ENCODE data around the gene UBE2J1. TPM values are rescaled to one million over a fixed set of nuclear protein-coding genes. Genes with fewer than 3 reads are reported as not detected.
A peak's percentile ranks its signal among the peaks of the same experiment; 100 is the strongest.

UBE2J1 gene
- total RNA-seq, 8 experiments from 2014 or later = 17.6 to 45.2 (median 34.6) TPM

DNA sequence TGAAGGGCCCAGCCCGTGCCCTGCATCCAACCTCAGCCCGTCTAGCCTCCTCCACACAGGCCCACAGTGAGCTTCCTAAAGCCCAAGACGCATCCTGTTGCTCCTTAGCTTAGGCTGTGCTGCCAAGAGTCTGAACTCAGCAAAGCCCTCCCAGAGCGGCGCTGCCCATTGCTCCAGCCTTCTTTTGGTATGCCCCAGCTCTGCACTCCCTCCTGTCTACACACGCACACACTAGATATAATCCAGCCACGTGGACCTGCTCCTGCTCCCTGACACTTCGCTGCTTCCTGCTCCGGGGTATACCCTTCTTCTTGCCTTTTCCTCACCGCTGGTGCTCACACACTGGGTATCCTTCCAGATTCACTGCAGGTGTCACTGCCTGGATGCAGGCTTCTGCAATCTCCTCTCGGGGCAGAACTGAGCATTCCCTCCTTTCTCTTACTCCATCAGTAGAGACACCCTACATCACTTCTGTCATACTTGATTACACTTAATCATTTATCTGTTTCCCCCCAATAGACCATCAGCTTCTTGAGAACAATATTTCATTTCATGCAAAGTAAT is 61.2 kb downstream of the UBE2J1 start:
- no peaks in the 10 kb centered on the region for H3K4me1 ChIP-seq (replicated peaks in 1 of 2)
- in situ Hi-C loops (cut with MboI; ENCODE audit: low pct_unique_long_range_greater_than_20kb in 2 of 9, low sequenced_read_pairs in 9 of 9, unreplicated experiment in 9 of 9) = no loop called here
- no peak overlapping the region for H3K4me3 ChIP-seq
- no peak overlapping the region for H3K27ac ChIP-seq
- WGBS, 10 experiments = 54 to 84% (median 81%) methylated on average over 1 to 11 of the region's 11 CpGs; no CpG with 5 or more reads in 4 of the 10 experiments
- peak in 1 of 8 experiments; percentile 13 for ATAC-seq (replicated peaks in 6 of 8)

DNA sequence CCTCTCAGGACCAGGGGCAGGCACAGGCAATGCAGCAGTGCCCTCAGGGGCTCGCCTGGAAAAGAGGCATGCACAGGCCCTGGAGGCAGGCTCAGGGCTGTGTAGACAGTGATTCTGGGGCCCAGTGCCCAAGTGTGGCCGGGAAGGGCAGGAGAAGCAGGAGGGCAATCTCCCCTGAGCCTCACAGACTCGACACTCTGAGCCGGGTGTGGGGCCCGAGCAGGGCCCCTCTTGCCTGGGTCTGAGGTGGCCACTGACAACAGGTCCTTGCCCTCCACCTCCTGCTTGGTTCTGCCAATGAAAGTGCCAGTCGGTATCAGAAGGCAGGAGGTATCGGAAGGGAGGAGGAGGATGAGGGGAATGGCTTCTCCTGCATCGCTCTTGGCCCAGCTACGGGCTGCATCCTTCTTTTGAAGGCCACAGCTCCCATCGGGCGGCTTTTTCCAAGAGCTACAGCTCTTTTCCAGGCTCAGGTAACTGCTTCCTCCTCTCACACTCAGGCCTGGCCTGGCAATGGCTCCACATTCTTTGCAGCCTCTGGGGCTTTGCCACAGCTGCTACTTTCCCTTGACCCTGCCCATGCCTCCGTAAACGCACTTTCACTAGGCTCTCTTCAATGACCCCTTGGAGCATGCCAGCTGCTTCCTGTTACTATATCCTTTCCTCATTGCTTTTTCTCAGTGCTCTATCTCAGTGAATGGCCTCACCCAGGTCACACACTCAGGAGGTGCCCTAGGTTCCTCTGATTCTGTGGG is 61.9 kb downstream of the UBE2J1 start:
- ATAC-seq (replicated peaks in 6 of 8) = peak in 1 of 8 experiments; percentile 19
- in situ Hi-C loops (cut with MboI; ENCODE audit: low pct_unique_long_range_greater_than_20kb in 2 of 9, low sequenced_read_pairs in 9 of 9, unreplicated experiment in 9 of 9) = no loop called here
- Histone ChIP-seq H3K27ac (no peak overlapping the region), H3K4me1 (replicated peaks in 1 of 2) (no peaks in the 10 kb centered on the region), H3K4me3 (no peak overlapping the region)
- WGBS, 10 experiments = 47 to 100% (median 88%) methylated on average over 2 to 10 of the region's 13 CpGs; no CpG with 5 or more reads in 3 of the 10 experiments

DNA sequence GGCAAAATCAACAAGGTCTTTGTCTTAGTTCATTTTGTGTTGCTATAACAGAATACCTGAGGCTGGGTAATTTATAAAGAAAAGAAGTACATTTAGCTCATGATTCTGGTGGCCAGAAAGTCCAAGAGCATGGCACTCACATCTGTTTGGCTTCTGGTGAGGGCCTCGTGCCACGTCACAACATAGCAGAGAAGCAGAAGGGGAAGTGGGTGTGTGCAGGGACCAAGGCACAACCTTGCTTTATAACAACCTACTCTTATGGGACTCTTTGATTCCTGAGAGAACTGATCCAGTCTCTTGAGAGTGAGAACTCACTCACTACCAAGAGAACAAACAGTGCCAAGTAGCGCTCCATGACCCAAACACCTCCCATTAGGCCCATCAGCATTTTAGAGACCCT is 62.8 kb downstream of the UBE2J1 start:
- in situ Hi-C loops (cut with MboI; ENCODE audit: low pct_unique_long_range_greater_than_20kb in 2 of 9, low sequenced_read_pairs in 9 of 9, unreplicated experiment in 9 of 9) = no loop called here
- Histone ChIP-seq H3K27ac (no peak overlapping the region), H3K4me3 (no peak overlapping the region), H3K4me1 (replicated peaks in 1 of 2) (no peaks in the 10 kb centered on the region)
- no peak for ATAC-seq (replicated peaks in 6 of 8)
- 86 to 100% (median 97%) methylated on average over 1 to 2 of the region's 3 CpGs; no CpG with 5 or more reads in 6 of the 10 experiments for WGBS, 10 experiments

DNA sequence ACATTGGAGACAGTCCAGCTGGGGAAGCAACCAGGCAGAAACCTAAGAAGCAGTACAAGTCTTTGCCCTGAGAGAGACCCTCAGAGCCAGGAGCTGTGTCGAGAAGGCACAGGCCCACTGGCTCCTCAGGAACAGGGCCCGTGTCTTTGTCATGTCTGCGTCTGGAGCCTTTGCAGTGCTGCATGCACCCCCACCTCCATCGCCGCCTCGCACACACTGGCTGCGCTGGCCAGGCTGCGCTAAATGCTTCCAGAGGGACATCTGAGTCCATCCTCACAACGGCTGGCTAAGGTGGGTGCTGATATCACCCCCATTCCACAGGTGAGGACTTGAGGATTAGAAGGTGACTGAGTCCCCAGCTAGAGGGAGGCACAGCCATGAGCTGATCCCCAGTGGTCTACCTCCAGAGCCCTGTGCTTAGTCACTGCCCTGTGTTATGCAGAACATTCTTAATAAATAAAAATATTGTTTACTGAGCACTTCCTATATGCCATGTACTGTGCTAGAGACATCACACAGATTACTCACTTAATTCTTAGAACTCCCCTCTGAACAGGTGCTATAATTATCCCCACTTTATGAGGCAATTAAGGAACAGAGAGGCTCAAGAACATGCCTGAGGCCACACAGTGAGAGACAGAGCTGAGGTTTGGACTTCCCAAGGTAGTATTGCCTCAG is 65.0 kb downstream of the UBE2J1 start:
- no peaks in the 10 kb centered on the region for H3K4me1 ChIP-seq (replicated peaks in 1 of 2)
- 90 to 95% methylated on average over 2 to 4 of the region's 9 CpGs; no CpG with 5 or more reads in 8 of the 10 experiments for WGBS, 10 experiments
- H3K27ac ChIP-seq = no peak overlapping the region
- in situ Hi-C loops (cut with MboI; ENCODE audit: low pct_unique_long_range_greater_than_20kb in 2 of 9, low sequenced_read_pairs in 9 of 9, unreplicated experiment in 9 of 9) = no loop called here
- no peak overlapping the region for H3K4me3 ChIP-seq
- no peak for ATAC-seq (replicated peaks in 6 of 8)

DNA sequence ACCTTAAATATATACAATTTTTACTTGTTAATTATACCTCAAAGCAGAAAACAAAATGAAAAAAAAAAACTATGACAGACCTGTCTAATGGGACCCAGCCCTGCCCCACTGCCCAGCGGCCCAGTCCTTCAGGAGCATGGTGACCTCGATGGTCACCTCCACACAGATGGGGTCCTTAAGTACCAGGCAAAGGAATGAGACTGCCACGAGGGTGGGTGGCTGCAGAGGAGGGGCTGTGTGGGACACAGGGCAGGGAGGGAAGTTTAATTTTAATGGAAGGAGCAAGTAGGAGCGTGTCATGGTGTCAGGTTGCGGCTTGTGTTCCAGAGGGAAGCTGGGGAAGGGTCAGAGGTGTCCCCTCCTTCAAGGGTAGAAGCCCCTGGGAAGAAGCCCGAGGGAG is 66.0 kb downstream of the UBE2J1 start:
- Histone ChIP-seq H3K4me1 (replicated peaks in 1 of 2) (no peaks in the 10 kb centered on the region), H3K27ac (no peak overlapping the region), H3K4me3 (no peak overlapping the region)
- ATAC-seq (replicated peaks in 6 of 8) = no peak
- in situ Hi-C loops (cut with MboI; ENCODE audit: low pct_unique_long_range_greater_than_20kb in 2 of 9, low sequenced_read_pairs in 9 of 9, unreplicated experiment in 9 of 9) = no loop called here
- WGBS, 10 experiments = 25 to 100% (median 80%) methylated on average over 1 to 3 of the region's 6 CpGs; no CpG with 5 or more reads in 5 of the 10 experiments

DNA sequence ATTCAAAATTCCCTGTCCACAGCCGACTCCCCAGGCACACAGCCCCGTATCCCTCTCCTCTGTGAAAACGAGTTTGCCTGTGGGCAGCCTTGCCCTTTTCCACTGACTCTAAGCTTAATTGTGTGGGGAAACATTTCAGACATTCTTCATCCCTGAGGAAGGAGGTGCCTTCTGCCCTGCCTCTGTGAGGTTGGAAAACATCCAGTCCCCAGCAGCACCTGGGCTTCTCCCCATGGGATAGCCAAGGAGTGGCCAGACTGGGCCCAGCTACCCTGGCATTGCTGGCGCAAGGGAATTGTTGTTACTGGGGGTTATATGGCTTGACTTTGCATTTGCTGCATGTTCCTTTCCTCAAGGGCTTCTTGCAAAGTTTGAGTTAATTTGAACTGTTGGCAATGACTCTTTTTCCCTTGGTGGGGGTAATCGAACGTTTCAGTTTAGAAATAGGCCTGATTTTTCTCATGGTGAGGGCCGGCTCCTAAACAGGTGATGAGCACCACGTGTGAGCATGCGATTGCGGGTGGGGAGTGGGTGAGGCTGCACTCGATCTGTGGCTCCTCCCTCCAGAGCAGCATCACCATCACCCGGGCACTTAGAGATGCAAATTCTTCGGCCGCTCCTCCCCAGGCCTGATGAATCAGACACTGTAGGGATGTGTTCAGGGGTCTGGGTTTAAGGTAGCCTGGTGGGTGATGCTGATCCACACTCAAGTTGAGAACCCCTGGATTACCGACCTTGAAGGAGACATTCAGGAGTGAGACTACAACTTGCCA is 67.4 kb downstream of the UBE2J1 start:
- Histone ChIP-seq H3K4me3 (no peak overlapping the region), H3K27ac (no peak overlapping the region), H3K4me1 (replicated peaks in 1 of 2) (no peaks in the 10 kb centered on the region)
- in situ Hi-C loops (cut with MboI; ENCODE audit: low pct_unique_long_range_greater_than_20kb in 2 of 9, low sequenced_read_pairs in 9 of 9, unreplicated experiment in 9 of 9) = no loop called here
- peak in 5 of 8 experiments; percentile 40 to 82 (median 54) for ATAC-seq (replicated peaks in 6 of 8)
- 0 to 100% (median 79%) methylated on average over 1 to 9 of the region's 15 CpGs; no CpG with 5 or more reads in 1 of the 10 experiments for WGBS, 10 experiments

DNA sequence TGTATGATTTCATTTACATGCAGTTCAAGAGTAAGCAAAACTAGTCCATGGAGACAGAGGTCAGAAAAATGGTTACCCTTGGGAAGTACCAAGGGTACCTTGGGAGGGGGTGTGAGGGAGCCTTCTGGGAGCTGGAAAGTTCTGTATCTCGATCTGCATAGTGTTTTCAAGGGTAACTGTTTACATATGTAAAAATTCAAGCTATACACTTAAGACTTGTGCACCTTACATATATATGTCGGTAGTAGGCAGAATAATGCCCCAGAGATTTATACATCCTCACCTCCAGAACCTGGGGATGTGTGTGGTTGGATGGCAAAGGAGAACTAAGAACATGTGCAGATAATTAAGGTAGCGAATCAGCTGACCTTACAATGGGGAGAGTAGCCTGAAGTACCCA is 68.4 kb downstream of the UBE2J1 start:
- in situ Hi-C loops (cut with MboI; ENCODE audit: low pct_unique_long_range_greater_than_20kb in 2 of 9, low sequenced_read_pairs in 9 of 9, unreplicated experiment in 9 of 9) = no loop called here
- H3K27ac ChIP-seq = no peak overlapping the region
- H3K4me1 ChIP-seq (replicated peaks in 1 of 2) = no peaks in the 10 kb centered on the region
- H3K4me3 ChIP-seq = no peak overlapping the region
- no peak for ATAC-seq (replicated peaks in 6 of 8)
- 10 to 100% (median 72%) methylated on average over 1 to 3 of the region's 3 CpGs; no CpG with 5 or more reads in 4 of the 10 experiments for WGBS, 10 experiments

DNA sequence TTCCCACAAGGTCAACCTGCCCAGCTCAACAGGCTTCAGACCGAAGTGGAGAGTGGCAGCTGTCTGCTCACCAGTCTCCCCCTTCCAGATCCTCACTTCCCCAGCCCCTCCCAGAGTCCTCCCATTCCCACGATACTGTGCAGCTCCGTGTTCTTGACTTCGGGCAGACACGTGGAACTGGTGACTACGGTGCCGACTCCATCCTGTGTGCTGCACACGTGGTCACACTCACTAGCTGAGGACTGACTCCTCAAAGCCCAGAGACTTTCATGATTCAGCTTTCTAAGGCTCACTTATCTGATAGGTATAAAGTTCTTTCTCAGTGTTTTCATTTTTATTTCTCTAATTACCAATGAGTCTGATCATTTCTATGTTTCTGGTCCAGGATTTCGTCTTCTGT is 69.8 kb downstream of the UBE2J1 start:
- no peak for ATAC-seq (replicated peaks in 6 of 8)
- in situ Hi-C loops (cut with MboI; ENCODE audit: low pct_unique_long_range_greater_than_20kb in 2 of 9, low sequenced_read_pairs in 9 of 9, unreplicated experiment in 9 of 9) = no loop called here
- H3K27ac ChIP-seq = no peak overlapping the region
- no peaks in the 10 kb centered on the region for H3K4me1 ChIP-seq (replicated peaks in 1 of 2)
- WGBS, 10 experiments = 17 to 100% (median 80%) methylated on average over 1 to 4 of the region's 9 CpGs
- no peak overlapping the region for H3K4me3 ChIP-seq

DNA sequence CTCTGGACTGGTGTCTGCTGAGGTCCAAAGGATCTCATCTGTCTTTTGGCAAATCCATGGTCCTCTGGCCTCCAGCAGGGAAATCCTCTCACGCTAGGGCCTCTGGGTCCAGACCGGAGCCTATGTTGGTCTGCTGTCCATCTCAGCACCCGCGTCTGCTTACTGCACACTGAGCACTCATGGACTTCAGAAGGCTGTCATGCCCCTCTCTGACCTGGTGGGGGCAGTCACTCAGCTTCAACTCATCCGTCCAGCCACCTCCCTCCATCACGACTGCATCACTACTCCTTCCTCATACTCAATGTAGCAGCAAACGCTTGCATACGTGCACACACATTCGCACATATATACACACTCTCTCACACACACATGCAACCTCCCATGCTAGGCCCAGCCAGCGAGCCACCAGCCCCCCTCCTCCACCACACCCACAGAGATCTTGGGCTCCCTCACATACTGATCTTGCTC is 70.7 kb downstream of the UBE2J1 start:
- Histone ChIP-seq H3K27ac (no peak overlapping the region), H3K4me3 (no peak overlapping the region), H3K4me1 (replicated peaks in 1 of 2) (no peaks in the 10 kb centered on the region)
- in situ Hi-C loops (cut with MboI; ENCODE audit: low pct_unique_long_range_greater_than_20kb in 2 of 9, low sequenced_read_pairs in 9 of 9, unreplicated experiment in 9 of 9) = no loop called here
- peak in 4 of 8 experiments; percentile 16 to 91 (median 42) for ATAC-seq (replicated peaks in 6 of 8)
- WGBS, 10 experiments = 20 to 100% (median 80%) methylated on average over 1 to 9 of the region's 10 CpGs; no CpG with 5 or more reads in 1 of the 10 experiments

DNA sequence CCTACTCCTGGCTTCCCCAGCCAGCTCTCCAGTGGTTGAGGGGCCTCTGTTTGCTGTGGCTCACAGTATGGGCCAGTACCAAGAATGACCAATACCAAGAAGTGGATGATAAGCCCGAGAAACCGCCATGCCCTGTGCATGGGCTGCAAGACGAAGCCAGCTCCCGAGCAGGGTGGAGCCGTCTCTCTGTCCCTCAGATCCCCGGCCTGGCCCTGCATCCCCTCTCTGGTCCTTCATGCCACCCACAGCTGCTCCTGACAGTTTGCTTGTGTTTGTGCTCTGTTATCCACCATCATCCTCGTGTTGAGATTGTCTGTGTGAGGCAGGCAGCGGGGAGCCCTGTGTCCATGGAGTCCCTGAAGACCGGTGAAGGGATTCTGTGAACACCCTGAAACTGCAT is 73.6 kb downstream of the UBE2J1 start:
- Histone ChIP-seq H3K4me1 (replicated peaks in 1 of 2) (no peaks in the 10 kb centered on the region), H3K27ac (no peak overlapping the region), H3K4me3 (no peak overlapping the region)
- no peak for ATAC-seq (replicated peaks in 6 of 8)
- 70 to 94% (median 80%) methylated on average over 2 to 8 of the region's 9 CpGs; no CpG with 5 or more reads in 5 of the 10 experiments for WGBS, 10 experiments
- in situ Hi-C loops (cut with MboI; ENCODE audit: low pct_unique_long_range_greater_than_20kb in 2 of 9, low sequenced_read_pairs in 9 of 9, unreplicated experiment in 9 of 9) = no loop called here

Measured in motor neuron (in vitro differentiated cells).